GM12878 (cell line): ENCODE results near the gene DNAH1.

Experiments used
- CBFB ChIP-seq: IDR thresholded peaks from 2 replicates; pipeline ENCODE4 v1.6.1; 2016; ENCODE audit warnings: antibody characterized with exemption, low read depth
- CBX5 ChIP-seq: sonication (generic); IDR thresholded peaks from 2 replicates; pipeline ENCODE4 v1.6.1; 2016; ENCODE audit warnings: low read depth, moderate library complexity, mild to moderate bottlenecking, inconsistent platforms
- NFXL1 ChIP-seq: fragments of 450-650 bp; IDR thresholded peaks from 2 replicates; pipeline ENCODE4 v1.6.1; 2017; ENCODE audit warnings: antibody characterized with exemption, mild to moderate bottlenecking, borderline replicate concordance
- POLR2A ChIP-seq: IDR thresholded peaks from 2 replicates; pipeline ENCODE4 v1.6.1; 2011; ENCODE audit warnings: low read depth, mild to moderate bottlenecking, low read length
- RELA ChIP-seq: fragments of 450-650 bp; IDR thresholded peaks from 2 replicates; pipeline ENCODE4 v1.8.0; 2014; ENCODE audit warnings: borderline replicate concordance; ENCODE audit not compliant: partially characterized antibody
- TARDBP ChIP-seq: IDR thresholded peaks from 2 replicates; pipeline ENCODE4 v1.6.1; 2016; ENCODE audit warnings: borderline replicate concordance
- TF ChIP-seq, protein P1 (sequence below): IDR thresholded peaks from 2 replicates; pipeline ENCODE4 v1.6.1; 2011; ENCODE audit warnings: borderline replicate concordance, low read depth, mild to moderate bottlenecking, moderate library complexity, mixed read lengths, low read length; ENCODE audit not compliant: insufficient read depth; ENCODE audit errors: extremely low read length
- TF ChIP-seq, protein P2 (sequence below), 3 experiments: IDR thresholded peaks in 2 of 3; conservative IDR thresholded peaks in 1 of 3; 2 replicates each; pipeline ENCODE4 v1.5.1; 2011; ENCODE audit warnings: low read depth in 3 of 3, low read length in 3 of 3, mild to moderate bottlenecking in 3 of 3, control low read depth in 2 of 3, moderate library complexity in 2 of 3, inconsistent platforms in 1 of 3, mixed read lengths in 1 of 3; ENCODE audit not compliant: control insufficient read depth in 2 of 3, insufficient read depth in 1 of 3; ENCODE audit errors: extremely low read depth in 1 of 3
- TF ChIP-seq, protein P3 (sequence below): IDR thresholded peaks from 2 replicates; pipeline ENCODE4 v1.6.1; 2012; ENCODE audit warnings: low read depth, low read length, improper control_type of control experiment

DNA sequence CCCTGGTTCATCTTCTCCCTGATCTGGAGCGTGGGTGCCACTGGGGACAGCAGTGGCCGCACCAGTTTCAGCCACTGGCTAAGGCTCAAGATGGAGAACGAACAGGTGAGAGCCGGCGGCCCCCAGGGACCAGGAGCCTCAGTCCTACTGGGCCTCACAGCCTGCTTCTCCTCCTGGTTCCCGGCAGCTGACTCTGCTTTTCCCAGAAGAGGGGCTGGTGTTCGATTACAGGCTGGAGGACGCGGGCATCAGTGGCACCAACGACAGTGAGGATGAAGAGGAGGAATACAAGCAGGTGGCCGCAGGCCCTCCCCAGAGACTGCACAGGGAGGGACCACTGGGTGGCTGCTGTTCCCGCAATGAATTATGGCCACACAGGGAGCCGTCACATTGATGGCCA is 54.4 kb downstream of the DNAH1 start:
- TF ChIP-seq TARDBP, result no peak
- TF ChIP-seq, protein P1, sequence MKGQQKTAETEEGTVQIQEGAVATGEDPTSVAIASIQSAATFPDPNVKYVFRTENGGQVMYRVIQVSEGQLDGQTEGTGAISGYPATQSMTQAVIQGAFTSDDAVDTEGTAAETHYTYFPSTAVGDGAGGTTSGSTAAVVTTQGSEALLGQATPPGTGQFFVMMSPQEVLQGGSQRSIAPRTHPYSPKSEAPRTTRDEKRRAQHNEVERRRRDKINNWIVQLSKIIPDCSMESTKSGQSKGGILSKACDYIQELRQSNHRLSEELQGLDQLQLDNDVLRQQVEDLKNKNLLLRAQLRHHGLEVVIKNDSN, result no peak
- TF ChIP-seq RELA, result no peak
- TF ChIP-seq, protein P2, sequence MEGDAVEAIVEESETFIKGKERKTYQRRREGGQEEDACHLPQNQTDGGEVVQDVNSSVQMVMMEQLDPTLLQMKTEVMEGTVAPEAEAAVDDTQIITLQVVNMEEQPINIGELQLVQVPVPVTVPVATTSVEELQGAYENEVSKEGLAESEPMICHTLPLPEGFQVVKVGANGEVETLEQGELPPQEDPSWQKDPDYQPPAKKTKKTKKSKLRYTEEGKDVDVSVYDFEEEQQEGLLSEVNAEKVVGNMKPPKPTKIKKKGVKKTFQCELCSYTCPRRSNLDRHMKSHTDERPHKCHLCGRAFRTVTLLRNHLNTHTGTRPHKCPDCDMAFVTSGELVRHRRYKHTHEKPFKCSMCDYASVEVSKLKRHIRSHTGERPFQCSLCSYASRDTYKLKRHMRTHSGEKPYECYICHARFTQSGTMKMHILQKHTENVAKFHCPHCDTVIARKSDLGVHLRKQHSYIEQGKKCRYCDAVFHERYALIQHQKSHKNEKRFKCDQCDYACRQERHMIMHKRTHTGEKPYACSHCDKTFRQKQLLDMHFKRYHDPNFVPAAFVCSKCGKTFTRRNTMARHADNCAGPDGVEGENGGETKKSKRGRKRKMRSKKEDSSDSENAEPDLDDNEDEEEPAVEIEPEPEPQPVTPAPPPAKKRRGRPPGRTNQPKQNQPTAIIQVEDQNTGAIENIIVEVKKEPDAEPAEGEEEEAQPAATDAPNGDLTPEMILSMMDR (IDR thresholded peaks at IDR 0.05 in 2 of 3, conservative IDR thresholded peaks at IDR 0.05 in 1 of 3; ENCODE audit: control insufficient read depth in 2 of 3, extremely low read depth in 1 of 3, insufficient read depth in 1 of 3, low read depth in 3 of 3, low read length in 3 of 3), result no peak
- TF ChIP-seq, protein P3, sequence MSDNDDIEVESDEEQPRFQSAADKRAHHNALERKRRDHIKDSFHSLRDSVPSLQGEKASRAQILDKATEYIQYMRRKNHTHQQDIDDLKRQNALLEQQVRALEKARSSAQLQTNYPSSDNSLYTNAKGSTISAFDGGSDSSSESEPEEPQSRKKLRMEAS, result no peak
- TF ChIP-seq NFXL1, result no peak
- TF ChIP-seq CBFB, result no peak
- TF ChIP-seq POLR2A, result no peak
- no peak for TF ChIP-seq CBX5
